GM12891 (cell line): ENCODE measurements around the gene MPP3.
A peak's percentile ranks its signal among the peaks of the same experiment; 100 is the strongest.
"Not testable (repeated sequence)": the region's sequence is repeated elsewhere in the genome, so short reads cannot be mapped to it uniquely, and the experiment has no call there.

Experiments
- DNase-seq: peaks from one replicate; pipeline ENCODE4 v3.0.0; 2011; ENCODE audit warnings: low spot score; ENCODE audit not compliant: insufficient read length
- FAIRE-seq: peaks from 2 replicates; lab custom pipeline; 2011; peaks lifted over from hg19 to GRCh38; lab: Jason Lieb, UNC
- PAX5 ChIP-seq: IDR thresholded peaks from 2 replicates; pipeline ENCODE4 v1.6.1; 2011; ENCODE audit warnings: low read length, moderate library complexity, mild to moderate bottlenecking; ENCODE audit not compliant: insufficient read depth, severe bottlenecking
- POLR2A ChIP-seq: IDR thresholded peaks from 2 replicates; pipeline ENCODE4 v1.6.1; 2011; ENCODE audit warnings: low read depth, low read length, control low read depth
- POLR2AphosphoS5 ChIP-seq: IDR thresholded peaks from 2 replicates; pipeline ENCODE4 v1.6.1; 2011; ENCODE audit warnings: low read depth, low read length, control low read depth
- POU2F2 ChIP-seq: IDR thresholded peaks from 2 replicates; pipeline ENCODE4 v1.6.1; 2011; ENCODE audit warnings: low read depth, mild to moderate bottlenecking, control low read depth, low read length, moderate library complexity
- SPI1 ChIP-seq: IDR thresholded peaks from 2 replicates; pipeline ENCODE4 v1.6.1; 2011; ENCODE audit warnings: low read depth, low read length, control low read depth
- TAF1 ChIP-seq: IDR thresholded peaks from 2 replicates; pipeline ENCODE4 v1.6.1; 2011; ENCODE audit warnings: low read depth, low read length, control low read depth

The MPP3 gene

DNA sequence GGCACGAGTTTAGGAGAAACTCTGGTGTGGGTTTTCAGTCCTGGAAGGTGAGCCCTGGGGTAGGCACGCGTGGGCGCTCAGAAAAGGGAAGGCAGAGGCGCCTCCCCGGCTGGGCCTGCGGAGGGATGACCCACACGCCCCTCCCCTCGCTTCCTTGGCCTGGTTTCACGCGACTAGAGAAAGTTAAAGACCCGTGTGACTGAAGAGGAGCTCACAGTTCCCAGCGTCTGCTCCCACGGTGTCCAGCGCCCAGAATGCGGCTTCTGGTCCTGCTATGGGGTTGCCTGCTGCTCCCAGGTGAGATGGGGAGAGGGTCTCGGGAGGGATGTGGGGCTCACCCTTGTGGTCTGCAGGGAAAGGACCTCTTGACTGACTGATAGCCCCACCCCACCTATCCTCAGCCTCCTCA, 14.0 kb upstream of the MPP3 start, which contains the start of gene CD300LG:
Gene CD300LG (plus strand): TSS at position 214 of the 409 bp plus-strand sequence. CDS start 41 bp downstream, at position 255.
- FAIRE-seq (no peak), DNase-seq (no peak)
- TF ChIP-seq TAF1 (no peak), SPI1 (no peak), POLR2A (no peak), PAX5 (no peak), POU2F2 (no peak), POLR2AphosphoS5 (no peak)

DNA sequence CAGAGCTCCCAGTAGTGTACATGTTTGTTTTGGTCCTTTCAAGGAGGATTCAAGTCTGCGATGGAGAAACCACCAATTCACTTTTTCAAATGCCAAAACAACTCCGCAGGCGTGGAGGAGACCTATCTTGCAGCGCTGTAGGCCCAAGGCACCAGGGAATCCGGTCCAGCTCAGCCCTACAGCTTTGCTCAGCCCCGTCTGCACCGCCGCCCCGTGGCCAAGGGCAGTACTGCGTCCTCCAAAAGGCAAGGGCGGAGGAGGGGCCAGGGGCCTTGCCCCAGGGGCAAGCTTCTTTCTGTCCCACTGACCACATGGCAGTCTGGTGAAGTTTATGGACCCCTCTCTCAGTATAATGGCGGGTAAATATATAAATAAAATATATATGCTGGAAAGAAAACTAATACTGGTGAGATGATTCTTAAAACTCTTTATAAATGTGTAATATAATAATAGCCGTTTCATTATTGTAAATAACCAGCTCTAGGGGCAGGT, 13.3 kb upstream of the MPP3 start:
- DNase-seq (peak; percentile 92), FAIRE-seq (peak; percentile 88)
- TF ChIP-seq PAX5 (no peak), SPI1 (no peak), POU2F2 (no peak), POLR2A (no peak), TAF1 (no peak), POLR2AphosphoS5 (no peak)

DNA sequence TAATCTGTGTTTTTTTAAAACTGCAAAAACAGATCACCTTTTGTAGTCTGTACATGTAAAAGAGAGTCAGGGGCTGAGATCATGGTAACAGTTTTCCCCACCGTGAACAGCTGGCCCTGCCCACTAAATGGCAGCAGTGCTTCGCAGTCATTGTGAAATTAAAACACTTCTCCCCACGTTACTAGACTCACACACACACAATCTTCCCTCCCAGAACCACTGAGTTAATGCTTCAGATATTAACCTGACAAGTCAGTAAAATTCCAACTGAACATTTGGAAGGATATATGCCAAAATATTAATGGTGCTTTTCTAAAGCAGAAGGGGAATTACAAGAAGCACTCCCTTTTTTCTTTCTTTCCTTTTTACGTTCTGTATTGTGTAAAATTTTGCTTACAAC, 12.8 kb upstream of the MPP3 start:
- no peak for TF ChIP-seq POU2F2
- TF ChIP-seq PAX5 = no peak
- TF ChIP-seq POLR2AphosphoS5 = no peak
- no peak for TF ChIP-seq SPI1
- TF ChIP-seq TAF1 = no peak
- TF ChIP-seq POLR2A = no peak
- DNase-seq = no peak
- FAIRE-seq = no peak

DNA sequence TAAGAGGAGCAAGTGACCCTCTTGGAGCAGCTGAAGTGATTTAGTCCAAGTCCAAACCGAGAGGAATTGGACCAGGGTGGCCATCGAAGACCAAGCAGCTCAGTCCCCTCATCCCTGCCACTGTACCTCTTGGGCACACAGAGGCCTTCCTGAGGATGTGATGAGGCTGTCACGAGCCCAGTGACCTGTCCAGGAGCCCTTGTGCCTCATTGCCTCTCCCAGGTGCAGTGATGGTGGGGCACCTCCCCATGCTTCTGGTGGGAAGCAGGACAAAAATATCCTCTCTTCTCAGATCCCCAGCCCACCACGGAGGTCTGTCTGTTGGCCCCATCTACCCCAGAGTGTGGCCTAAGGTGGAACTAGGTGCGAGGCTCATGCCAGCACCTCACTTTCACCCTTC, 11.3 kb upstream of the MPP3 start:
- DNase-seq (no peak), FAIRE-seq (no peak)
- no peak for TF ChIP-seq POU2F2

DNA sequence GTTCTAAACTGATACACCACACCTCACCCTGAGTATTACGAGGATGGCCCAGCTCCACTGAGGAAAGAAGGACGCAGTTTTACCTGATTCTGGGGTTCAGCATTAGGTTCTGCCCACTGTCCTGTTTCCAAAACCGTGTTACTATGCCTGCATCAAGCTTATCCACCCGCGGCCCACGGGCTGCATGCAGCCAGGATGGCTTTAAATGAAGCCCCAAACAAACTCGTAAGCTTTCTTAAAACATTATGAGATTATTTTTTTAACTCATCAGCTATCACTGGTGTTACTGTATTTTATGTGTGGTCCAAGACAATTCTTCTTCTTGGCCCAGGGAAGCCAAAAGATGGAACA, 10.0 kb upstream of the MPP3 start:
- TF ChIP-seq POU2F2 (no peak), POLR2AphosphoS5 (no peak), POLR2A (no peak), PAX5 (no peak), SPI1 (no peak), TAF1 (no peak)
- DNase-seq (no peak), FAIRE-seq (no peak)

DNA sequence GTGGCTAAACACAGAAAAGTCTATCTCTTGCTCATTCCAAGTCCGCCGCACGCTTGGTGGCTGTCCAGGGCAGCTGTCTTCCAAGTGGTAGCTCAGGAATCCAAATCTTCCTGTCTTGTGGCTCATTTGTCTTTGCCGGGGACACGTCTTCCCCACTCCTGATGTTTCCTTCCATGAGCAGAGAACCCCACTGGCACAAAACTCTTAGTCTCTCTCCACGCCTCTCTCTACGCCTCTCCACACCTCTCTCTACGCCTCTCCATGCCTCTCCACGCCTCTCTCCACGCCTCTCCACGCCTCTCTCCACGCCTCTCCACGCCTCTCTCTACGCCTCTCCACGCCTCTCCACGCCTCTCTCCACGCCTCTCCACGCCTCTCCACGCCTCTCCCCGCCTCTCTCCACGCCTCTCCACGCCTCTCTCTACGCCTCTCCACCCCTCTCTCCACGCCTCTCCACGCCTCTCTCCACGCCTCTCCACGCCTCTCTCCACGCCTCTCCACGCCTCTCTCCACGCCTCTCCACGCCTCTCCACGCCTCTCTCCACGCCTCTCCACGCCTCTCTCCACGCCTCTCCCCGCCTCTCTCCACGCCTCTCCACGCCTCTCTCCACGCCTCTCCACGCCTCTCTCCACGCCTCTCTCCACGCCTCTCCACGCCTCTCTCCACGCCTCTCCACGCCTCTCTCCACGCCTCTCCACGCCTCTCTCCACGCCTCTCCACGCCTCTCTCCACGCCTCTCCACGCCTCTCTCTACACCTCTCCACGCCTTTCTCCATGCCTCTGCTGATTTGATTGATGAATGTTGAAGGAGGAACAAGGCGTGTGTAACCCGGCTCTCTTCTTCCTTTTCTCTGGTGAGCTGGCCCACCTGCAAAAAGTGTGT, 9.4 kb upstream of the MPP3 start:
- not testable (repeated sequence) for DNase-seq, FAIRE-seq

DNA sequence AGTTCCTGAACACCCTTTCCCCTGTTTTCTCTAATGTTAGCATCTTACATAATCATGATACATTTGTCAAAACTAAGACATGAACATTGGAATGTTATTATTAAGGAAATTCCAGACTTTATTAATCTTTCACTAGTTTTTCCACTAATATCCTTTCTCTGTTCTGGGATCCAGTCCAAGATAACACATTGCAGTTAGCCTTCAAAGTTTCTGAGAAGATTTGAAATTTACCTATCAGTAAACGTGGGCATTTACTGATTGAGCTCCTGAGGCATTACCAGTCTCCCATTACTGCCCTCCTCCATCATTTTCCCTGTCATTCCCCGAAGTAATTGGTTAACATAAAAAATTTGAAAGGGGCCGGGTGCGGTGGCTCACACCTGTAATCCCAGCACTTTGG, 8.3 kb upstream of the MPP3 start:
- no peak for DNase-seq
- FAIRE-seq = no peak
- TF ChIP-seq SPI1 = no peak
- TF ChIP-seq POU2F2 = no peak
- no peak for TF ChIP-seq POLR2AphosphoS5
- TF ChIP-seq PAX5 = no peak
- no peak for TF ChIP-seq POLR2A
- no peak for TF ChIP-seq TAF1

DNA sequence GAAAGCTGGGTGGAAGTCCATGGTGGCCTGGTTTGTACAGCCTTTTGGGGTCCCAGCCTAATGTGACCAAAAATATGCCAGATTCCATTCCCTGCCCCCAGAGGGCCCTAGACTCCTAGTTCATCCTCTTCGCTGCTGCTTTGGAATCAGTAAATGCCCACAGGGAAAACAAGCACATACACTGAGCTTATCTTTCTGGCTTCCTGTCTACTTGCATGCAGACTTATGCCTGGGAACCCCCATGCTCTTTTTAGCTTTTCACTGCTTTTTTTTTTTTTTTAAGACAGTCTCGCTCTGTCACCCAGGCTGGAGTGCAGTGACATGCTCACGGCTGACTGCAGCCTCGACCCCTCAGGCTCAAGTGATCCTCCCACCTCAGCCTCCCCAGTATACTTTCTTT, 7.9 kb upstream of the MPP3 start:
- FAIRE-seq = no peak
- no peak for DNase-seq
- TF ChIP-seq TAF1 (no peak), POLR2A (no peak), PAX5 (no peak), POU2F2 (no peak), SPI1 (no peak), POLR2AphosphoS5 (no peak)

DNA sequence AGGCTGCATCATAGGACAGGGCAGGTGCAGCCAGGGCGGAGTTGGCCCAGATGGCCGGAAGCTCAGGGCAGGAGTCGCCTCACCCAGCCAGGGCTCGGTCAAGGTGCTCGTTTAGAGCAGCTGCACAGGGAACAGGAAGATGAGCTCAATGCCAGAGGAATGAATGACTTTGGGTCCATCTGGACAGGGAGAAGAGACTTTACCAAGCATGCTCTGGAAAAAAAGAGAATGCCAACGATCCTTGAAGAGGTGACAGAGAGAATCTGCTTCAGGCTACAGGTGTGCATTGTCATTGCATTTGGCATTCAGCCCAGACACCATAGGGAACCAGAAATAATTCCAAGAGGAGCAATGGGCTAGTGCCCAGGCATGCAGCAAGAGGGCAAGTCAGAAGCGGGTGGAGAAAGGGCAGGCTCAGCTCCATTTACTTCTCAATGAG, 6.7 kb upstream of the MPP3 start:
- no peak for TF ChIP-seq TAF1
- no peak for TF ChIP-seq SPI1
- no peak for TF ChIP-seq POLR2AphosphoS5
- no peak for TF ChIP-seq POU2F2
- no peak for TF ChIP-seq PAX5
- TF ChIP-seq POLR2A = no peak
- no peak for FAIRE-seq
- DNase-seq = no peak

DNA sequence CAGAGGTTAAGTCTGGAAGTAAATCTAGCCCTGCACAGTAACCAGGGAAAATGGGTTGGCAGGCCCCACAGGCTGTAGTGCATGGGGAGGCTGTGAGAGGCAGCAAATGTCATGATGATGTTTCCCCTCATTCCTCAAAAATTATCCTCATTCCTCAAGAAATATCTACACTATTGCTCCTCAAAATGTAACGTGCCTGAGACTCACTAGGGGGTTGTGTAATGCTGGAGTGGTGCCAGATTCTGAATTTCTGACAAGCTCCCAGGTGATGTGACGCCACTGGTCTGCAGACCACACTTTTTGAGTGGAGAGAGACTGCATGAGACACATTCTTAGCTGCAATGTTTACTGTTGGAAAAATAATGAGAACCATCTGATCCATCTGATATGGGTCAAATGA, 1.2 kb upstream of the MPP3 start:
- DNase-seq = no peak
- no peak for FAIRE-seq
- TF ChIP-seq TAF1 = no peak
- TF ChIP-seq SPI1 = no peak
- TF ChIP-seq PAX5 = no peak
- no peak for TF ChIP-seq POU2F2
- TF ChIP-seq POLR2AphosphoS5 = no peak
- TF ChIP-seq POLR2A = no peak
